Cardiac fibroblast (primary cell): ENCODE measurements around the gene C4orf50.

ENCODE experiments used
- DNase-seq, 2 donors: peaks; one replicate each; pipeline versions ENCODE4 v3.0.0 to v3.0.0-alpha.2; 2010; ENCODE audit warnings: low read depth in 2 of 2
- H3K4me3 ChIP-seq, 2 donors: replicated peaks in 1 of 2; 1 replicate in 1 of 2; 2 replicates in 1 of 2; pipeline ENCODE4 v1.5.1; 2011; ENCODE audit warnings: low read depth in 2 of 2, low read length in 2 of 2, mild to moderate bottlenecking in 2 of 2, moderate library complexity in 1 of 2
- TF ChIP-seq, protein P1 (sequence below): IDR thresholded peaks from one replicate; pipeline ENCODE4 v1.5.1; 2011; ENCODE audit warnings: low read depth, mild to moderate bottlenecking, low read length, inconsistent platforms

The C4orf50 gene

DNA sequence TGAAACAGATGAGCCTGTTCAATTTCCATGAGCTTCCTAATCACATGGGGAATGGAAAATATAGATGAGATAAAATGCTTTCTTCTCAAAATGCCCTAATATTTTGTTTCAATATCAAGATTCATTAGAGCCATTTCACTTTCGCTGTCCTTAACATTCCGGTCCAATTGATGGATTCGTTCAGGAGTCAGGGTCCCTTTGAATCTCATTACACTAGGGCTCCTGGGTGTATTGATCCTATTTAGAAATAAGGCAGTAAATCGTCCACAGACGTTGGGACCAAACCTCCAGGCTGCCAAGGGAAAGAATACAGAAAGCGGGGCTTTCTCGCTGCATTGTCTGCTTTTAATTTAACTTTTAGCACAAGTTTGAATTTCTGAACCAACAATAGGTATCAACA is 104.8 kb downstream of the C4orf50 start:
- TF ChIP-seq, protein P1, sequence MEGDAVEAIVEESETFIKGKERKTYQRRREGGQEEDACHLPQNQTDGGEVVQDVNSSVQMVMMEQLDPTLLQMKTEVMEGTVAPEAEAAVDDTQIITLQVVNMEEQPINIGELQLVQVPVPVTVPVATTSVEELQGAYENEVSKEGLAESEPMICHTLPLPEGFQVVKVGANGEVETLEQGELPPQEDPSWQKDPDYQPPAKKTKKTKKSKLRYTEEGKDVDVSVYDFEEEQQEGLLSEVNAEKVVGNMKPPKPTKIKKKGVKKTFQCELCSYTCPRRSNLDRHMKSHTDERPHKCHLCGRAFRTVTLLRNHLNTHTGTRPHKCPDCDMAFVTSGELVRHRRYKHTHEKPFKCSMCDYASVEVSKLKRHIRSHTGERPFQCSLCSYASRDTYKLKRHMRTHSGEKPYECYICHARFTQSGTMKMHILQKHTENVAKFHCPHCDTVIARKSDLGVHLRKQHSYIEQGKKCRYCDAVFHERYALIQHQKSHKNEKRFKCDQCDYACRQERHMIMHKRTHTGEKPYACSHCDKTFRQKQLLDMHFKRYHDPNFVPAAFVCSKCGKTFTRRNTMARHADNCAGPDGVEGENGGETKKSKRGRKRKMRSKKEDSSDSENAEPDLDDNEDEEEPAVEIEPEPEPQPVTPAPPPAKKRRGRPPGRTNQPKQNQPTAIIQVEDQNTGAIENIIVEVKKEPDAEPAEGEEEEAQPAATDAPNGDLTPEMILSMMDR: no peak
- H3K4me3 ChIP-seq: no peak overlapping the region
- no peak for DNase-seq

DNA sequence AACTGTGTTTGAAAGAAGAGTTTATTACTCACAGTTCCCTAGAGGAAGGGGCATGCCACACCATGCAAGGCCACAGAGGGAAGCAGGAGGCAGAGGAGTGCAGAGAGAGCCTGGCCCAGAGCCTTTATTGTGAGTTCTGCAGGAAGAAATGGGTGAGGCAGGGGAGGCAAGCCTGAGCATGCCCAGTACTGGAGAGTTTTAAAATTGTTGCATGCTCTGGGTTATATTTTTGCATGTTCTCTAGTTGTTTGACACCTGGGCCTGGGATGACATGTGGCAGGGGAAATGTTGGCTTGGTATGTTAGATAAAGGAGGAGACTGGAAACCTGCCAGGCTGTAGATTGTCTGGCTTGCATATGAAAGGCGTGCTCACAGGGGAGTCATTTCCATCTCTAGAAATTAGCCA is 105.6 kb downstream of the C4orf50 start:
- TF ChIP-seq, protein P1: no peak
- no peak overlapping the region for H3K4me3 ChIP-seq
- no peak for DNase-seq

DNA sequence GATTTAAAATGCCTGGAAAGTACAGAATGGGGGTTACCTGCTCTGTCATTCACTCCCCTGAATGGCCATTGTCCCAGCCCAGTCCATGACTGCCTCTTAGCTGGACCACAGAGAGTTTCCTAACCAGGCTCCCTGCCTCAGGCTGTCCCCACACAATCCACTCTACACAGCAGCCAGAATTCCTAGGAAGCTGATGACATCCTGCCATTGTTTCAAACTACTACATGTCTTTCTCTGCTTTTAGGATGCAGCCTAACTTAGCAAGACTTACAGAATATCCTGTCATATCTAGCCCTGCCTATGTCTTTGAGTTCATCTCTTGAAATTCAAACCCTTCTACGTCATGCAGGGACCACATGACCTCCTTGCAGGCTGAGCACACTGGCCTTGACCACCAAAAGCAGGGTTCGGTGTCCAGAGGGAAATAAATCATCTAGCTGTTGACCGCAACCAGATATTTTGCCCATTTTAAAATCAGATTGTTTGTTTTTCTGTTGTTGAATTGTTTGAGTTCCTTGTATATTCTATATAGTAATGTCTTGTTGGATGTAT is 109.3 kb downstream of the C4orf50 start:
- DNase-seq: no peak
- TF ChIP-seq, protein P1: no peak
- H3K4me3 ChIP-seq: no peak overlapping the region

DNA sequence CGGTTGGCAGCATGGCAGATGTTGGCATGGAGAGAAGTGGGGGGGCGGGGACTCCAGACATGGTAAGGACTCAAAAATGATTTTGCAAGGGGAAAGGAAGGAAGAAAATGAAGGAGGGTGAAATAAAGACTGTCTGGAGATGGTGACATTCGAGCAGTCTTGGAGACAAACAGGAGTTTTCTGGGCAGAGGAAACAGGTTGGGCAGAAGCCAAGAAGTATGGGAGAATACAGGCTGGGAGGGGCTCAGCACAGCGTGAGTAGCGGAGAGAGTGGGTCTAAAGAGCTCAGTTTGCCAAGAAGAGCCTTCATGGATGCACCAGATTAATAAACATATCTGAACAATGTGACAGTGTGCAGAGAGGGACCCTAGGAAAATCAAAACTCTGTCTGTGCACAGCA is 112.0 kb downstream of the C4orf50 start:
- no peak for DNase-seq
- H3K4me3 ChIP-seq: no peak overlapping the region
- TF ChIP-seq, protein P1: no peak

- DNase-seq: no peak
- H3K4me3 ChIP-seq: no peak overlapping the region
- TF ChIP-seq, protein P1: no peak
These were observed 112.5 kb downstream of the C4orf50 start for GRCh38 chr4:5905714-5906113.

GRCh38 chr4:5900844-5901243 is 117.4 kb downstream of the C4orf50 start:
- TF ChIP-seq, protein P1: no peak
- no peak overlapping the region for H3K4me3 ChIP-seq
- no peak for DNase-seq

DNA sequence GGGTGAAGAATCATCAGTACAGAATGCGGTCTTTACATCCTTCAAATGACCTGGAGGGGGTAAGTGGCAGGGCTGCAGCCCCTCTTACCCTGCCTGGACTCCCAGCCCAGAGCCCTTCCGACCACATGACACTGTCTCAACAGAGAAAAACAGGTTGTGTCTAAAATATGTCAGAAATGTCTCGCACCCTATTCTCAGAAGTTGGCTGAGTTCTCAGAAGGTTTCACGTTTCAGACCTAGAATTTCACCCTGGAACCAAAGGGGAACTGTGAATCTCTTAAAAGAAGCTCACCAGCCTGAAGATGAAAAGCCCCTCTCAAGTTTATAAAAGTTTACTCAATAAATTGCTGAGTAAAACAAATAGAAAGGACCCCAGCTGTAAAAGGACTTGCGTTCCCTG is 118.3 kb downstream of the C4orf50 start:
- no peak for DNase-seq
- no peak overlapping the region for H3K4me3 ChIP-seq
- TF ChIP-seq, protein P1: no peak
